ENCODE results near the gene DGKG.

DGKG gene

DNA sequence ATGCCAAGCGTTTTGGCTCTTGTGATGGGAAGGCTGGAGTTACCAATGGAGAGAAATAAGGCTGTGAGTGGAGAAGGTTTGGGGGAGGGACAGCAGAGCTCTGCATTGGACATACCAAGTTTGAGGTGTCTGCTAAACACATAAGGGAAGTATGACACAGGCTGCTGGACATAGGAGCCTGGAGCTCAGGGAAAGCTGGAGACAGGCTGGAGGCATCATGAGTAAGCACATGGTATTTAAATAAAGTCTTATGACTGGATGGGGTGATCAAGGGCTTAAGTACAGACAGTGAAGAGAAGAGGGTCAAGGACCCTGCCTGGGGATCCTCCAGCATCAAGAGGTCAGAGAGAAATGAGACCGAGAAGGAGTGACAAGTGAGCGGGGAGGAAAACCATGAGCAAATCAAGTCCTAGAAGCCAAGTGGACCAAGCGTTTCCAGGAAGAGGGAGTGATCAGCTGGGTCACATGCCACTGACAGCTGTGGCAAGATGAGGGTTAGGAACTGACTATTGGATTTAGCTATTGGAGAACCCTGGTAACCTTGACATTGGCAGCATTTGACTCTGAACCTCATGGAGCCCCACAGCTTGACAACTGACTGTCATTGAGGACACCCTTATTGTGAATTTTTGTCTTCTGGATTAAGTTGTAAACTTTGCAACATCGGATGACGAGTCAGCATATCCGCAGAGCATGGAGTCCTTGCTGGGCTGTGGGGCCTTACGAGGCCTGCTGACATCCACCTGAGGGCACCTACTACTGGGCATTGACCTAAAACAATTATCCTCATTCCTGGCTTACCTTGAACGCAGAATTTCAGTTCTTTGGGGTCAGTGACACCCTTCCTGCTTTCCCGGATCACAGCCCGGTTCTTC lies 174.4 kb downstream of the DGKG start:
- Histone ChIP-seq H3K27ac (no peak overlapping the region), H3K9me3 (ENCODE audit: severe bottlenecking) (no peaks in the 10 kb centered on the region), H3K27me3 (ENCODE audit: insufficient read depth, low read depth, severe bottlenecking) (no peaks in the 10 kb centered on the region), H3K36me3 (no peaks in the 10 kb centered on the region), H3K4me3 (ENCODE audit: low read depth, low read length) (no peak overlapping the region)
- DNase-seq: no peak
- TF ChIP-seq, protein P1, sequence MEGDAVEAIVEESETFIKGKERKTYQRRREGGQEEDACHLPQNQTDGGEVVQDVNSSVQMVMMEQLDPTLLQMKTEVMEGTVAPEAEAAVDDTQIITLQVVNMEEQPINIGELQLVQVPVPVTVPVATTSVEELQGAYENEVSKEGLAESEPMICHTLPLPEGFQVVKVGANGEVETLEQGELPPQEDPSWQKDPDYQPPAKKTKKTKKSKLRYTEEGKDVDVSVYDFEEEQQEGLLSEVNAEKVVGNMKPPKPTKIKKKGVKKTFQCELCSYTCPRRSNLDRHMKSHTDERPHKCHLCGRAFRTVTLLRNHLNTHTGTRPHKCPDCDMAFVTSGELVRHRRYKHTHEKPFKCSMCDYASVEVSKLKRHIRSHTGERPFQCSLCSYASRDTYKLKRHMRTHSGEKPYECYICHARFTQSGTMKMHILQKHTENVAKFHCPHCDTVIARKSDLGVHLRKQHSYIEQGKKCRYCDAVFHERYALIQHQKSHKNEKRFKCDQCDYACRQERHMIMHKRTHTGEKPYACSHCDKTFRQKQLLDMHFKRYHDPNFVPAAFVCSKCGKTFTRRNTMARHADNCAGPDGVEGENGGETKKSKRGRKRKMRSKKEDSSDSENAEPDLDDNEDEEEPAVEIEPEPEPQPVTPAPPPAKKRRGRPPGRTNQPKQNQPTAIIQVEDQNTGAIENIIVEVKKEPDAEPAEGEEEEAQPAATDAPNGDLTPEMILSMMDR (IDR thresholded peaks at IDR 0.05; ENCODE audit: low read depth, low read length): no peak

DNA sequence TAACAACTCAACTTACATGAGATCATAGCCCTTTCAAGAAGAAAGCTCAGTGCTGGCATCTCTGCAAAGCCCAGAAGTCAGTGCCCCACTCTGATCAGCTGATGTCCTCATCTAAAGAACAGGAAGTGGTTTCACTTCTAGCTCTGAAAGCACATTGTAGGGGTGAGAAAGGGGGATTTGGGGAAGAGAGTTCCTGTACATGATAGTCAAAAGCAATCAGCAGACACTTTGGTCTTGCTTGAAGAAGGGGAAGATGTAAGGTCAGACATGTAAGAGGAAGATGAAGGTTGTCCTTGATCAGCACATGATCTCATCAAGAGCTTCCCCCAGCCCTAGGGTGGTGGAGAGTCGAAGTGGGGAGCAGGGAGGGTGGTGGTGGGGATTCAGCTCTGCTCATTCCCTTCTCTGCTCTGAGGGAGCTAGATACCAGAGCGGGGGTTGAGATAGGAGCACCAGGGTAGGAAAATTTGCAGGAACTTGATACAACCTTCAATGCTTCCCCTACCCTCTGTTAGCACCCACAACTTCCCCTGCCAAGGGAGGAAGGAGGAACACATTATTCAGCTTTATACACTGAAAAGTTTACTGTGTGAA lies 176.7 kb downstream of the DGKG start:
- H3K27me3 ChIP-seq (ENCODE audit: insufficient read depth, low read depth, severe bottlenecking): no peaks in the 10 kb centered on the region
- no peaks in the 10 kb centered on the region for H3K36me3 ChIP-seq
- H3K9me3 ChIP-seq (ENCODE audit: severe bottlenecking): no peaks in the 10 kb centered on the region
- H3K4me3 ChIP-seq (ENCODE audit: low read depth, low read length): no peak overlapping the region
- no peak overlapping the region for H3K27ac ChIP-seq
- TF ChIP-seq, protein P1 (IDR thresholded peaks at IDR 0.05; ENCODE audit: low read depth, low read length): no peak
- DNase-seq: no peak

DNA sequence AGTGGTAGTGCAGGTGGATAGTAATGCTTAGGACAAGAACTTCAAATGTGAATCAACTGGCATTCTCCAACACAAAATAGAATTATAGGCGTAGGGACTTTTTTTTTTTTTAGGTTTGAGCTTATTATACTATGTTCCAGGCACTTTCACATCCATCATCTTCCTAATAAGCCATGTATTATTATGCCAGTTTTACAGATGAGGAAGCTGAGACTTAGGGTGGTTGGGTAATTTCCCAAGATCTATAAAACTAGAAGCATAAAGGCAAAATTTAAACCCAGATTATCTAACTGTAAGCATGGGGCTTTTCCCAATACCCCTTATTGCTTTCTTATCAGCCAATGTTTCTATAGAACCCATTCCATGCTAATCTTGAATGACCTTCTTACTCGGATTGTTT lies 178.0 kb downstream of the DGKG start:
- no peak for DNase-seq
- no peaks in the 10 kb centered on the region for H3K36me3 ChIP-seq
- H3K27me3 ChIP-seq (ENCODE audit: insufficient read depth, low read depth, severe bottlenecking): no peaks in the 10 kb centered on the region
- H3K27ac ChIP-seq: no peak overlapping the region
- TF ChIP-seq, protein P1 (IDR thresholded peaks at IDR 0.05; ENCODE audit: low read depth, low read length): no peak
- no peaks in the 10 kb centered on the region for H3K9me3 ChIP-seq (ENCODE audit: severe bottlenecking)
- no peak overlapping the region for H3K4me3 ChIP-seq (ENCODE audit: low read depth, low read length)

DNA sequence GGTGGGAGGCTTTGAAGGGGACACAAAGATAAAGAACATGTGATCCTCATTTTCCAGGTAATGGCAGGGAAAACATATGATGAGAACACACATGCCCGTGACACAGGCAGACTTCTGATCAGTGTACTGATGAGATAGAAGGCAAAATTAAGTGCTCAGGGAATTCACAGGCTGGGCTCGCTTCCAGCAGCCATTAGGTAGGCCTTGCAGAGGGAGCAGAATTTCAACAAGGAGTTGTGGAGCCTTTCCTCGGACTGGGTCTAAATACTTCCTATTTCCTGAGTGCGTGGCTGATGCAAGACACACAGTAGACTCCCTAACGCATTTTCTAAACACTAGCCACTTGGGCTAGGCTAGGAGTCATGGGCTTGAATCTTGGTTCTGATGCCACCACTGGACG lies 179.2 kb downstream of the DGKG start:
- Histone ChIP-seq H3K4me3 (ENCODE audit: low read depth, low read length) (no peak overlapping the region), H3K27ac (no peak overlapping the region), H3K9me3 (ENCODE audit: severe bottlenecking) (no peaks in the 10 kb centered on the region), H3K36me3 (no peaks in the 10 kb centered on the region), H3K27me3 (ENCODE audit: insufficient read depth, low read depth, severe bottlenecking) (no peaks in the 10 kb centered on the region)
- TF ChIP-seq, protein P1 (IDR thresholded peaks at IDR 0.05; ENCODE audit: low read depth, low read length): no peak
- no peak for DNase-seq

DNA sequence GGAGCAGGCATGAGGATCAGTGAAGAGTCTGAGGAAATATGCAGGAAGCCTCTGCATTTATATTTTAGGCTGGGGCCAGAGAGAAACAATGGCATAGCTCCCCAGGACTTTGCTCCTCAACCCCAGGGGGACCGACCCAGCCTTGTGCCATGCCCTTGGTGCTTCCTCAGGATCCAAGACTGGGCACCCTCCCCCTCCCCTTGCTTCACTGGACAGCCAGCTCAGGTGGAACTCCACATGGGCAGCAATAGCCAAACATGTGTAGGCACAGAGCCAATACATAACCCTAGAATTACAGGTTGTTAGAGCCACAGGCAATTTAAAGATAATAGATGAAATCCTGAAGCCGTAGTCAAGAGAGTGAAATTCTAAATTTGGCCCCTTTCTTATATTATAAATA lies 180.1 kb downstream of the DGKG start:
- no peak for DNase-seq
- H3K9me3 ChIP-seq (ENCODE audit: severe bottlenecking): no peaks in the 10 kb centered on the region
- no peaks in the 10 kb centered on the region for H3K36me3 ChIP-seq
- H3K27me3 ChIP-seq (ENCODE audit: insufficient read depth, low read depth, severe bottlenecking): no peaks in the 10 kb centered on the region
- H3K4me3 ChIP-seq (ENCODE audit: low read depth, low read length): no peak overlapping the region
- TF ChIP-seq, protein P1 (IDR thresholded peaks at IDR 0.05; ENCODE audit: low read depth, low read length): no peak
- H3K27ac ChIP-seq: no peak overlapping the region
